ENCODE results near the gene PARD3.

DNA sequence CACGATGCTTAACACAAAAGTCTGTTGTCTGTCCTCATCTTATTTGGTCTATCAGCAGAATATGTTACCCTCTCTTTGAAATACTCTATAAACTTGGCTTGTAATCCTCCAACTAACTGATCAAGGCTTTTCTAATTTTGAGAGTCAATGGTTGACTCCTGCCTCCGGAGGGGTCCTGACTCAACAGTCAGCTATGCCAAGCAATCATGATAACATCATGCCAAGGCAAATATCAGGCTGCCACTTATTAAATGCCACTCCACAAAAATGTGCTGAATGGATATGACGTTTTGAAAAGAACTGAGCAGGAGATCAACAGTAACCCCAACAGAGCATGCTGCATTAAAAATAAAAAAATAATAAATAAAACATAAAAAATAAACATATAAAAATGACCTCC, 116.1 kb downstream of the PARD3 start:
- TF ChIP-seq POLR2AphosphoS5 (IDR thresholded peaks at IDR 0.05) (no peak), EP300 (conservative IDR thresholded peaks at IDR 0.05; ENCODE audit: poor library complexity, severe bottlenecking) (no peak), TAF1 (IDR thresholded peaks at IDR 0.05; ENCODE audit: low read depth) (no peak), EZH2 (IDR thresholded peaks at IDR 0.05; ENCODE audit: borderline replicate concordance, insufficient read depth, low read length, poor library complexity, severe bottlenecking) (no peak), MXI1 (conservative IDR thresholded peaks at IDR 0.05; ENCODE audit: poor library complexity, severe bottlenecking) (no peak), REST (IDR thresholded peaks at IDR 0.05; ENCODE audit: borderline replicate concordance) (no peak)
- TF ChIP-seq, protein P1, sequence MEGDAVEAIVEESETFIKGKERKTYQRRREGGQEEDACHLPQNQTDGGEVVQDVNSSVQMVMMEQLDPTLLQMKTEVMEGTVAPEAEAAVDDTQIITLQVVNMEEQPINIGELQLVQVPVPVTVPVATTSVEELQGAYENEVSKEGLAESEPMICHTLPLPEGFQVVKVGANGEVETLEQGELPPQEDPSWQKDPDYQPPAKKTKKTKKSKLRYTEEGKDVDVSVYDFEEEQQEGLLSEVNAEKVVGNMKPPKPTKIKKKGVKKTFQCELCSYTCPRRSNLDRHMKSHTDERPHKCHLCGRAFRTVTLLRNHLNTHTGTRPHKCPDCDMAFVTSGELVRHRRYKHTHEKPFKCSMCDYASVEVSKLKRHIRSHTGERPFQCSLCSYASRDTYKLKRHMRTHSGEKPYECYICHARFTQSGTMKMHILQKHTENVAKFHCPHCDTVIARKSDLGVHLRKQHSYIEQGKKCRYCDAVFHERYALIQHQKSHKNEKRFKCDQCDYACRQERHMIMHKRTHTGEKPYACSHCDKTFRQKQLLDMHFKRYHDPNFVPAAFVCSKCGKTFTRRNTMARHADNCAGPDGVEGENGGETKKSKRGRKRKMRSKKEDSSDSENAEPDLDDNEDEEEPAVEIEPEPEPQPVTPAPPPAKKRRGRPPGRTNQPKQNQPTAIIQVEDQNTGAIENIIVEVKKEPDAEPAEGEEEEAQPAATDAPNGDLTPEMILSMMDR (IDR thresholded peaks at IDR 0.05; ENCODE audit: poor library complexity, severe bottlenecking): no peak
